ENCODE results near the gene PPM1H. TPM values are rescaled to one million over a fixed set of nuclear protein-coding genes. Genes with fewer than 3 reads are reported as not detected.
A peak's percentile ranks its signal among the peaks of the same experiment; 100 is the strongest.

The PPM1H gene
- total RNA-seq, 2 donors from 2014 or later = 27.0 to 46.9 TPM

GRCh38 chr12:62862259-62862881 is 72.6 kb downstream of the PPM1H start:
- WGBS = 83% methylated on average over 2 of the region's 2 CpGs
- TF ChIP-seq POLR2A (IDR thresholded peaks at IDR 0.05) (no peak), POLR2AphosphoS5 (IDR thresholded peaks at IDR 0.05) (no peak), CTCF (IDR thresholded peaks at IDR 0.05) (no peak)

DNA sequence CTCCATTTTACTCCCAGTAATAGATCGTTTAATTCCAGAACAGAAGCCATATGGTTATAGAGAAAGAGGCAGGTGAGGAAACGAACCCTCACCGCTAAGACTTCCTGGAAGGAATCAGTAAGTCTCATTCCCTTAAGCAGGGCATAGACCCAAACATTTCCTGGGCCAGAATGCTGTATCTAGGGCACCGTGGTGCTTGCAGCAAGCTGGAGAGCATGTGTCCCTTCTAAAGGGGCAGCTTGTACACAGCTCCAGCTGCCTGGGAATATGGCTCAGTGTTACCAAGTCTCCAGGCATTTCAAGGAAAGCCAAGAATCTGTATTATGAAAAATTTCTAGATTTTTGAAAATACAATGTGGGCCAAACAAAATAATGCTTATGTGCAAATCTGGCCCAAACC is 73.4 kb downstream of the PPM1H start:
- no peaks in the 10 kb centered on the region for H3K4me1 ChIP-seq (replicated peaks)
- no peaks in the 10 kb centered on the region for H3K9me3 ChIP-seq
- no peak overlapping the region for H3K27ac ChIP-seq
- no peak overlapping the region for H3K4me3 ChIP-seq
- WGBS = 67% methylated on average over 4 of the region's 4 CpGs
- TF ChIP-seq CTCF (IDR thresholded peaks at IDR 0.05) (no peak), POLR2AphosphoS5 (IDR thresholded peaks at IDR 0.05) (no peak), POLR2A (IDR thresholded peaks at IDR 0.05) (no peak)
- H3K36me3 ChIP-seq = no peaks in the 10 kb centered on the region
- H3K27me3 ChIP-seq (replicated peaks; ENCODE audit: insufficient read depth) = no peaks in the 10 kb centered on the region
- DNase-seq (ENCODE audit: low spot score) = no peak
- intact Hi-C loops (cut with DNase I) = no loop called here

More at GRCh38 chr12:62862259-62862881, 72.6 kb downstream of the PPM1H start:
- H3K27ac ChIP-seq = no peak overlapping the region
- no peaks in the 10 kb centered on the region for H3K36me3 ChIP-seq
- no peaks in the 10 kb centered on the region for H3K9me3 ChIP-seq
- no peak overlapping the region for H3K4me3 ChIP-seq
- H3K27me3 ChIP-seq (replicated peaks; ENCODE audit: insufficient read depth) = no peaks in the 10 kb centered on the region
- no peak for DNase-seq (ENCODE audit: low spot score)
- no peaks in the 10 kb centered on the region for H3K4me1 ChIP-seq (replicated peaks)
- intact Hi-C loops (cut with DNase I) = no loop called here

- H3K27ac ChIP-seq = peak overlapping the region in 1 of 2 donors; percentile 38
- WGBS = 63% methylated on average over 10 of the region's 10 CpGs
- no peak for DNase-seq (ENCODE audit: low spot score)
- TF ChIP-seq POLR2AphosphoS5 (IDR thresholded peaks at IDR 0.05) (no peak), CTCF (IDR thresholded peaks at IDR 0.05) (no peak), POLR2A (IDR thresholded peaks at IDR 0.05) (no peak)
- no peak overlapping the region for H3K4me3 ChIP-seq
- no peaks in the 10 kb centered on the region for H3K4me1 ChIP-seq (replicated peaks)
- intact Hi-C loops (cut with DNase I) = no loop called here
- H3K27me3 ChIP-seq (replicated peaks; ENCODE audit: insufficient read depth) = no peaks in the 10 kb centered on the region
- H3K36me3 ChIP-seq = no peaks in the 10 kb centered on the region
- no peaks in the 10 kb centered on the region for H3K9me3 ChIP-seq
Measured at GRCh38 chr12:62860501-62861411, 74.2 kb downstream of the PPM1H start.

DNA sequence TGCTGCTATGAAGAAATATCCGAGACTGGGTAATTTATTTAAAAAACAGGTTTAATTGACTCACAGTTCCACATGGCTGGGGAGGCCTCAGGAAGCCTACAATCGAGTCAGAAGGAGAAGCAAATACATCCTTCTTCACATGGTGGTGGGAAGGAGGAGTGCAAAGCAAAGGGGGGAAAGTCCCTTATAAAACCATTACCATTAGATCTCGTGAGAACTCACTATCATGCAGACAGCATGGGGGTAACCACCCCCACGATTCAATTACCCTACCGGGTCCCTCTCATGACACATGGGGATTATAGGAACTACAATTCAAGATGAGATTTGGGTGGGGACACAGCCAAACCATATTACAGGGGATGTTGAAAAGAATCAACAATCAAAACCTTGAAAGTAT is 74.9 kb downstream of the PPM1H start:
- no peaks in the 10 kb centered on the region for H3K4me1 ChIP-seq (replicated peaks)
- TF ChIP-seq POLR2AphosphoS5 (IDR thresholded peaks at IDR 0.05) (no peak), POLR2A (IDR thresholded peaks at IDR 0.05) (no peak), CTCF (IDR thresholded peaks at IDR 0.05) (no peak)
- H3K27ac ChIP-seq = peak overlapping the region in 1 of 2 donors; percentile 38
- intact Hi-C loops (cut with DNase I) = no loop called here
- no peak overlapping the region for H3K4me3 ChIP-seq
- no peaks in the 10 kb centered on the region for H3K27me3 ChIP-seq (replicated peaks; ENCODE audit: insufficient read depth)
- H3K36me3 ChIP-seq = no peaks in the 10 kb centered on the region
- DNase-seq (ENCODE audit: low spot score) = no peak
- H3K9me3 ChIP-seq = no peaks in the 10 kb centered on the region
- WGBS = 57% methylated on average over 5 of the region's 5 CpGs

Measured in prostate gland (tissue), 2 donors.